Stomach (tissue), 9 donors: ENCODE measurements around the gene SIT1. TPM values are rescaled to one million over a fixed set of nuclear protein-coding genes. Genes with fewer than 3 reads are reported as not detected.

ENCODE experiments used
- DNase-seq, 2 donors: peaks; one replicate each; pipeline versions ENCODE4 v3.0.0 to v3.0.0-alpha.2; 2013 to 2019
- H3K27ac ChIP-seq, 5 donors: fragments of 200-600 bp in 4 of 5; sonication (generic) in 4 of 5; one replicate each; pipeline ENCODE4 v1.5.1; 2013 to 2019; ENCODE audit warnings: mild to moderate bottlenecking in 1 of 5, moderate library complexity in 1 of 5
- H3K27me3 ChIP-seq, 3 donors: fragments of 200-600 bp; sonication (generic); one replicate each; pipeline ENCODE4 v1.5.1; 2017 to 2019; ENCODE audit warnings: mixed run types in 1 of 3
- H3K36me3 ChIP-seq, 4 donors: fragments of 200-600 bp; sonication (generic); 1 replicate in 3 of 4; 2 replicates in 1 of 4; pipeline ENCODE4 v1.5.1; 2016 to 2019
- H3K4me1 ChIP-seq, 4 donors: fragments of 200-600 bp; sonication (generic); one replicate each; pipeline ENCODE4 v1.5.1; 2016 to 2019
- H3K4me3 ChIP-seq, 4 donors: fragments of 200-600 bp; sonication (generic) in 3 of 4; one replicate each; pipeline ENCODE4 v1.5.1; 2016 to 2019; ENCODE audit warnings: mild to moderate bottlenecking in 1 of 4
- H3K9me3 ChIP-seq, 4 donors: fragments of 200-600 bp; sonication (generic); one replicate each; pipeline ENCODE4 v1.5.1; 2016 to 2019
- CTCF ChIP-seq, 7 experiments: fragments of 450-650 bp in 4 of 7; fragments of 200-600 bp in 3 of 7; sonication (generic) in 3 of 7; IDR thresholded peaks; one replicate each; pipeline ENCODE4 v1.5.1; 2016 to 2019; ENCODE audit warnings: antibody characterized with exemption in 7 of 7, control low read depth in 2 of 7, mild to moderate bottlenecking in 1 of 7
- EP300 ChIP-seq: sonication (generic); formaldehyde crosslinking; IDR thresholded peaks from one replicate; pipeline ENCODE4 v1.6.1; 2017; ENCODE audit warnings: antibody characterized with exemption
- POLR2A ChIP-seq, 4 donors: fragments of 450-650 bp; IDR thresholded peaks; one replicate each; pipeline ENCODE4 v1.6.1; 2016; ENCODE audit warnings: antibody characterized with exemption in 4 of 4, control low read depth in 2 of 4, mild to moderate bottlenecking in 1 of 4, moderate library complexity in 1 of 4
- POLR2AphosphoS5 ChIP-seq, 3 donors: sonication (generic); formaldehyde crosslinking; IDR thresholded peaks; one replicate each; pipeline ENCODE4 v1.6.1; 2016; ENCODE audit warnings: antibody characterized with exemption in 3 of 3
- WGBS, 5 donors: extraction: QIAGEN DNeasy Blood & Tissue Kit in 3 of 5; methylation state at CpG; one replicate each; pipeline versions ENCODE4 v1.1.5 to v1.1.7; 2013 to 2018; 5-methylcytosine and 5-hydroxymethylcytosine counted together
- intact Hi-C: fragments of 100-400 bp; cut with DNase I; formaldehyde crosslinking; loops from one replicate; pipeline ENCODE4 v1.15.1; 2023; ENCODE audit warnings: low total_unique reads
- polyA plus RNA-seq, 3 donors: library from polyadenylated mRNA; stranded (reverse); fragments of 200-250 nt; gene quantifications; one replicate each; pipeline ENCODE4 v1.2.3, GENCODE V29; 2013
- total RNA-seq, 5 donors: library from RNA; depleted of rRNA; stranded (reverse); fragments of >200 nt; gene quantifications; one replicate each; pipeline versions ENCODE4 v1.1.0 to v1.2.3, GENCODE V29; 2014 to 2016
- donor health status: healthy with polysubstance abuse.
- donor health status: Bipolar disorder and iron deficiency.
- donor health status: healthy.

The SIT1 gene
- total and polyA plus RNA-seq, 8 donors: 0.62 to 2.3 (median 1.1) TPM; not detected in 3

- intact Hi-C loops: no loop called here
- peaks cover 38 to 60% (median 53%) of the 10 kb centered on the region in 4 donors for H3K4me1 ChIP-seq
- 0% methylated on average over 18 to 67 of the region's 67 CpGs for WGBS, 5 donors
Measured at GRCh38 chr9:35658137-35658967, 7.6 kb upstream of the SIT1 start, which contains the start of gene CCDC107. Gene CCDC107 (plus strand): TSS chr9:35658292. CDS start chr9:35658380, 88 bp downstream.

GRCh38 chr9:35657546-35658136, 6.9 kb upstream of the SIT1 start, which contains the start of gene RMRP:
Gene RMRP (minus strand): TSS chr9:35658019.
- Histone ChIP-seq H3K9me3 (no peaks in the 10 kb centered on the region), H3K36me3 (peaks cover 10 to 25% (median 16%) of the 10 kb centered on the region in 4 donors)

More at GRCh38 chr9:35658137-35658967, 7.6 kb upstream of the SIT1 start, which contains the start of gene CCDC107:
- TF ChIP-seq EP300: no peak
- TF ChIP-seq CTCF (IDR thresholded peaks at IDR 0.05): peak in 5 of 7 experiments; percentile 36 to 62 (median 46)
- peak in 2 of 4 donors; percentile 57 to 61 for TF ChIP-seq POLR2A (IDR thresholded peaks at IDR 0.05)
- TF ChIP-seq POLR2AphosphoS5 (IDR thresholded peaks at IDR 0.05): peak; percentile 86 to 93 (median 93)
- DNase-seq: peak; percentile 89 to 96
- peak within 1 kb of the TSS; percentile 68 to 96 (median 84) for H3K4me3 ChIP-seq
- no peaks in the 10 kb centered on the region for H3K9me3 ChIP-seq
- peak within 1 kb of the TSS; percentile 95 to 100 (median 98) for H3K27ac ChIP-seq
- no peaks in the 10 kb centered on the region for H3K27me3 ChIP-seq
- peaks cover 10 to 25% (median 16%) of the 10 kb centered on the region in 4 donors for H3K36me3 ChIP-seq

DNA sequence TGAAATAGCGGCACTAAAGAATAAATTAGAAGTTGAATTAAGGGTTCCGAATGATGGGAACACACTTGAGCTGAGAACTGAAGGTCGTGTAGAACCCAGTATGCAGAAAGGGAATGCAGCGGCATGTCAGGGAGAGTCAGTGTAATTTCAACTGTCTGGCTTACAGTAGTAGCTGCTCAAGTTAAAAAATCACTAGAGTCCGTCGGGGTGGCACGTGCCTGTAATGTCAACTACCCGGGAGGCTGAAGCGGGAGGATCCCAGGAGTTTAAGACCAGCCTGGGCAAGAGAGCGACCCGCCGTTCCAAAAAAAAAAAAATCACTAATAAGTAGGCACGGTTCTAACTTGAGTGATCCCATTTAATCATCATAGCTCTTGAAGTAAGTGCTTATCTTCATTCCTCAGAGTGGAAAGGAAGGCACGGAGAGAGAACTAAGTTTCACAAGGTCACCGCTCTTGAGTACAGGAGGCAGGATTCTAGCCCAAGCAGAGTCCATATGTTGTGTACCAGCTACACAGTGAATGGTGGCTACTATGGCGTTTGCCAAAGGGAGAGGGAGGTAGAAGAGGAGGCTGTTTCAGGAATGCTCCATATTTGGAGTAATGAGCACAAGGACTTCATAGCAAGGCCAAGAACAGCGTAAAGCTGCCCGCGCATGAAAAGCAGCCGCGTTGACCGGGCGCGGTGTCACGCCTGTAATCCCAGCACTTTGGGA, 6.3 kb upstream of the SIT1 start:
- Histone ChIP-seq H3K4me1 (peaks cover 37 to 52% (median 47%) of the 10 kb centered on the region in 4 donors), H3K4me3 (peak overlapping the region; percentile 68 to 96 (median 84)), H3K36me3 (peaks cover 10 to 19% (median 14%) of the 10 kb centered on the region in 4 donors), H3K27me3 (no peaks in the 10 kb centered on the region), H3K9me3 (no peaks in the 10 kb centered on the region), H3K27ac (peak overlapping the region; percentile 94 to 100 (median 98))
- WGBS, 5 donors: 25 to 37% (median 32%) methylated on average over 25 of the region's 25 CpGs
- peak in 1 of 3 donors; percentile 4 for TF ChIP-seq POLR2AphosphoS5 (IDR thresholded peaks at IDR 0.05)
- TF ChIP-seq POLR2A (IDR thresholded peaks at IDR 0.05): no peak
- intact Hi-C loops: no loop called here
- DNase-seq: no peak

More at GRCh38 chr9:35657546-35658136, 6.9 kb upstream of the SIT1 start, which contains the start of gene RMRP:
- no peaks in the 10 kb centered on the region for H3K27me3 ChIP-seq
- TF ChIP-seq CTCF (IDR thresholded peaks at IDR 0.05) (peak in 5 of 7 experiments; percentile 23 to 59 (median 40)), EP300 (peak; percentile 90), POLR2A (IDR thresholded peaks at IDR 0.05) (peak in 1 of 4 donors; percentile 11), POLR2AphosphoS5 (IDR thresholded peaks at IDR 0.05) (peak; percentile 96 to 99 (median 98))
- intact Hi-C loops: no loop called here
- peak; percentile 97 to 99 for DNase-seq
- H3K4me3 ChIP-seq: peak within 1 kb of the TSS; percentile 68 to 96 (median 84)
- H3K27ac ChIP-seq: peak within 1 kb of the TSS; percentile 95 to 100 (median 98)
- H3K4me1 ChIP-seq: peaks cover 38 to 53% (median 49%) of the 10 kb centered on the region in 4 donors
- 0 to 1% (median 1%) methylated on average over 27 to 42 of the region's 42 CpGs for WGBS, 5 donors

DNA sequence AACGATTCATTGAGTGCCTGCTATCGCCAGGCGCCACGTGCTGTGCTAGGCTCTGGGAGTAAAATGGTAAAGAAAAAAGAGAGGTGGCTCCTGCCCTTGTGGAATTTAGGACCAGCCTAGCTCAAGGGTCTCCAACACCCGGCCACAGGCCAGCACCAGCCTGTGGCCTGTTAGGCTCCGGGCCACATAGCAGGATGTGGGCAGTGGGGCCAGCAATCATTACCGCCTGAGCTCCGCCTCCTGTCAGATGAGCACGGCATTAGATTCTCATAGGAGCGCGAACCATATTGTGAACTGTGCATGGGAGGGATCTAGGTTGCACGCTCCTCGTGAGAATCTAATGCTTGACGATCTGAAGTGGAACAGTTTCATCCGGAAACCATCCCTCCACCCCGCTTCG, 5.6 kb upstream of the SIT1 start:
- Histone ChIP-seq H3K36me3 (peaks cover 10 to 14% (median 13%) of the 10 kb centered on the region in 4 donors), H3K4me3 (no peak overlapping the region), H3K27me3 (no peaks in the 10 kb centered on the region), H3K4me1 (peaks cover 39 to 52% (median 44%) of the 10 kb centered on the region in 4 donors), H3K27ac (peak overlapping the region in 4 of 5 donors; percentile 95 to 100 (median 98)), H3K9me3 (no peaks in the 10 kb centered on the region)
- peak in 1 of 2 donors; percentile 38 for DNase-seq
- intact Hi-C loops: no loop called here
- TF ChIP-seq CTCF (IDR thresholded peaks at IDR 0.05) (no peak), POLR2AphosphoS5 (IDR thresholded peaks at IDR 0.05) (no peak), EP300 (no peak)
- WGBS, 5 donors: 80 to 84% (median 83%) methylated on average over 17 of the region's 17 CpGs
